Measurements from ENCODE around the gene CRMP1.

CRMP1 gene

DNA sequence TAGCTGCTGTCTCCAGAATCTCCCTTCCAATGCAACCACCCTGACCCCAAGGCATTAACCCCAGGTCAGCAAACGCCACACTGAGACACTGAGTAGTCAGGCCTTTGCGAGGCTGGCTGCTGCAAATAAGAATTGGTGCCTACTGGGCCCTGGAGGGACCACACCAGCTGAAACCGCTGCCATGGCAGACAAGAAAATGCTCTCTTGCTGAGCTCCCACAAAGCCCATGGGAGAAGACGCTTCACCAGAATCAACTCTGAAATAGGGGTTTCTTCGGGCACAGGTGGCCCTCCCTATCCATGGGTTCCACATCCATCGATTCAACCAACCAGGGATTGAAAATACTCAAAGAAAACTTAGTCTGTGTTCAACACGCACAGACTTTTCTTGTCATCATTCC lies 26.7 kb upstream of the CRMP1 start:
- DNase-seq (ENCODE audit: low spot score): no peak

DNA sequence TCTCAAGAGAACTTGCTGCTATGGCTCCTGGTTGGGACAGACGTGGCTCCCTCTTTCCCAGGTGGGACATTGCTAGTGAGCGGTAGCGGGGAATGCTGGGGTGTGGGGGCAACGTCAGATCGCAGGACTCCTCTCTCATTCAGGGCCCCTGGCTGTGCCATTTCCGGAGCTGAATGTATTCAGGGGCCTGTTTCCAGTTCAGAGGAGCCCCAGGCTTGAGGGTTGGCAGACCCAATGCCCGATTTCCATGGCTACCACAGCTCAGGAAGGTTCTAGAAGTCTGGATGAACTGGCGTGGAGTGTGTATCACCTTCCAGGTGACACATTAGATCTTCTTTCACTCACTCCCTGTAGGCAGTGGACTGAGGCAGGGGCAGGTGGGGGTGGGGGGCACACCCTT lies 26.2 kb upstream of the CRMP1 start:
- no peak for DNase-seq (ENCODE audit: low spot score)

DNA sequence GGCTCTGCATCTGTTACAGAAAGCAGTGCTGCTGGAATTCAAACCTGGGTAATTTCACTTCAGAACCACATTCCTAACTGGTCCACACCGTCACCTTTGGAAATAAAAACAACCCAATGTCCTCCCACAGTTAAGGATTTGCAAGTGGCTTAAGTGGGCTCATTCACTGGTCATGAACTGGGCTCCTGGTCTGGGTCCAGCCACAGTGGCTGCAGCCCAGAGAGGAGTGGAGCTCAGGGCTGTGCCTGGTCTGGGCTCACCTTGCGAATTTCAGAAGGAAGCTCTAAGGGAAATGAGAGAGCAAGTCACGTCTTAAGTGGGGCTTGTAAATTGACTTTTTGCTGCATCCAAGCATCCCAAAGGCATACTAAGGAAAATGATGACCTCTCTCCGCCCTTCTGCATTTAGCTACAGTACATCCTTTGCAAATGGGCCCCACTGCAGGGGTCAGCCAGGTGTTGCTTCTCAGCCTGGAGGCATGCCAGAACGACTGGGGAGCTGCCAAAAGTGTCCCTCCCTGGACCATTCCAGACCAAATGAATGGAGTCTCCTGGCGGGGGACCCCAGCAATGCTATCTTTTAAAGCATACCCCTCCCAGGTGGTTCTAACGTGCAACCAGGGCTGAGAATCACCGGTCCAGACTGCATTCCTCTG lies 25.6 kb upstream of the CRMP1 start:
- no peak for DNase-seq (ENCODE audit: low spot score)

DNA sequence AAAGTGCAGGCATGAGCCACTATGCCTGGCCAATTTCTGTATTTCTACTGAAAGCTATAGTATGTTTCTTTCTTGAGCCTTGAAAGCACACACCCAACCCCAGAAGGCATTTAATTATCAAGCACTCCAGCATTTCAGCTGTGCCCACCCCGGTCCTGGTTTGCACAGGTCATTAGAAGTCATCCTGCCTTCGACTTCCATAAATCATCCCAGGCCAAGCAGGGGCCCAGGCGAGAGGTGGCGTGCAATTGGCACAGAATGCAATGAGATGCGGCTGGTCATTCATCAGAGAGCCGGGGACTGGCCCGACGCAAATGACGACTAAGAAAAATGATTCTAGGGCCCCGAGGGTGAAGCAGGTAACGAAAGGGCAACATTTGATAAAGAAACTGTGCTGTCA lies 24.8 kb upstream of the CRMP1 start:
- no peak for DNase-seq (ENCODE audit: low spot score)

DNA sequence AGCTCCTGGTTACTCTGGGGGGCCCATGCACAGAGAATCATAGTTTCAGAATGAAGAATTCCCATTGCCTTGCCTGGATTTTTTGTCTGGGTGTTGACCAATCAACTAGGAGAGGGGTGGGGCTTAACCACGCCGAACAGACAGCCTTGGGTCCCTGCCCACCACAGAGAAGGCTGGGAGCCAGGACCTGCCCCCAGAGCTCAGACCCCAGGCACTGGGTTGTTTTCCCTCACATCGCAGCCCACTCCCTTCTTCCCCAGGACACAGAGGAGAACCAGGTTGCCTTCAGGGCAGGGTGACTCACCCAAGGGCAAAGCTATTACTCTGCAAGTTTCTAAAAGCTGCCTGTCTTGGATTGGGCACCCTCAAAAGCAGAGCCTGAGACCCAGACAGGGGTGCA lies 23.3 kb upstream of the CRMP1 start:
- no peak for DNase-seq (ENCODE audit: low spot score)

DNA sequence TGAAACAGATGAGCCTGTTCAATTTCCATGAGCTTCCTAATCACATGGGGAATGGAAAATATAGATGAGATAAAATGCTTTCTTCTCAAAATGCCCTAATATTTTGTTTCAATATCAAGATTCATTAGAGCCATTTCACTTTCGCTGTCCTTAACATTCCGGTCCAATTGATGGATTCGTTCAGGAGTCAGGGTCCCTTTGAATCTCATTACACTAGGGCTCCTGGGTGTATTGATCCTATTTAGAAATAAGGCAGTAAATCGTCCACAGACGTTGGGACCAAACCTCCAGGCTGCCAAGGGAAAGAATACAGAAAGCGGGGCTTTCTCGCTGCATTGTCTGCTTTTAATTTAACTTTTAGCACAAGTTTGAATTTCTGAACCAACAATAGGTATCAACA lies 20.6 kb upstream of the CRMP1 start:
- DNase-seq (ENCODE audit: low spot score): no peak

DNA sequence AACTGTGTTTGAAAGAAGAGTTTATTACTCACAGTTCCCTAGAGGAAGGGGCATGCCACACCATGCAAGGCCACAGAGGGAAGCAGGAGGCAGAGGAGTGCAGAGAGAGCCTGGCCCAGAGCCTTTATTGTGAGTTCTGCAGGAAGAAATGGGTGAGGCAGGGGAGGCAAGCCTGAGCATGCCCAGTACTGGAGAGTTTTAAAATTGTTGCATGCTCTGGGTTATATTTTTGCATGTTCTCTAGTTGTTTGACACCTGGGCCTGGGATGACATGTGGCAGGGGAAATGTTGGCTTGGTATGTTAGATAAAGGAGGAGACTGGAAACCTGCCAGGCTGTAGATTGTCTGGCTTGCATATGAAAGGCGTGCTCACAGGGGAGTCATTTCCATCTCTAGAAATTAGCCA lies 19.7 kb upstream of the CRMP1 start:
- no peak for DNase-seq (ENCODE audit: low spot score)

DNA sequence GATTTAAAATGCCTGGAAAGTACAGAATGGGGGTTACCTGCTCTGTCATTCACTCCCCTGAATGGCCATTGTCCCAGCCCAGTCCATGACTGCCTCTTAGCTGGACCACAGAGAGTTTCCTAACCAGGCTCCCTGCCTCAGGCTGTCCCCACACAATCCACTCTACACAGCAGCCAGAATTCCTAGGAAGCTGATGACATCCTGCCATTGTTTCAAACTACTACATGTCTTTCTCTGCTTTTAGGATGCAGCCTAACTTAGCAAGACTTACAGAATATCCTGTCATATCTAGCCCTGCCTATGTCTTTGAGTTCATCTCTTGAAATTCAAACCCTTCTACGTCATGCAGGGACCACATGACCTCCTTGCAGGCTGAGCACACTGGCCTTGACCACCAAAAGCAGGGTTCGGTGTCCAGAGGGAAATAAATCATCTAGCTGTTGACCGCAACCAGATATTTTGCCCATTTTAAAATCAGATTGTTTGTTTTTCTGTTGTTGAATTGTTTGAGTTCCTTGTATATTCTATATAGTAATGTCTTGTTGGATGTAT lies 16.1 kb upstream of the CRMP1 start:
- DNase-seq (ENCODE audit: low spot score): no peak

DNA sequence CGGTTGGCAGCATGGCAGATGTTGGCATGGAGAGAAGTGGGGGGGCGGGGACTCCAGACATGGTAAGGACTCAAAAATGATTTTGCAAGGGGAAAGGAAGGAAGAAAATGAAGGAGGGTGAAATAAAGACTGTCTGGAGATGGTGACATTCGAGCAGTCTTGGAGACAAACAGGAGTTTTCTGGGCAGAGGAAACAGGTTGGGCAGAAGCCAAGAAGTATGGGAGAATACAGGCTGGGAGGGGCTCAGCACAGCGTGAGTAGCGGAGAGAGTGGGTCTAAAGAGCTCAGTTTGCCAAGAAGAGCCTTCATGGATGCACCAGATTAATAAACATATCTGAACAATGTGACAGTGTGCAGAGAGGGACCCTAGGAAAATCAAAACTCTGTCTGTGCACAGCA lies 13.3 kb upstream of the CRMP1 start:
- DNase-seq (ENCODE audit: low spot score): no peak

DNA sequence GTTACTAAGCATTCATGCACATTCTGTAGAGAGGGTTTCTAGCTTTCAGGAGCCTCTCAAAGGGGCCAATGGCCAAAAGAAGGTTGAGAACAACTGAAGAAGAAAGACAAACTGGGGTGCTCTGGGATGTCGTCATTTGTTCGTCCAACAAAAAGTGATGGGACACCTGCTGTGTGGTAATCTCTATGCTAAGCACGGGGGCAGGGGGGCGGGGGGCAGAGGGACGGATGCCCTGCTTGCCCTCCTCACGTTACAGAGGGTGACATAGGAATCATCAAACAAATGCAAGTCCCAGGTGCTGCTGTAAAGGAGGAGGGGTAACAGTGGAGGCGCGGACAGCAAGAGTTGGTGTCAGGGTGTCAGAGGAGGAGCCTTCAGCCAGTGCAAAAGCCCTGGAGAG lies 12.8 kb upstream of the CRMP1 start:
- DNase-seq (ENCODE audit: low spot score): no peak

DNA sequence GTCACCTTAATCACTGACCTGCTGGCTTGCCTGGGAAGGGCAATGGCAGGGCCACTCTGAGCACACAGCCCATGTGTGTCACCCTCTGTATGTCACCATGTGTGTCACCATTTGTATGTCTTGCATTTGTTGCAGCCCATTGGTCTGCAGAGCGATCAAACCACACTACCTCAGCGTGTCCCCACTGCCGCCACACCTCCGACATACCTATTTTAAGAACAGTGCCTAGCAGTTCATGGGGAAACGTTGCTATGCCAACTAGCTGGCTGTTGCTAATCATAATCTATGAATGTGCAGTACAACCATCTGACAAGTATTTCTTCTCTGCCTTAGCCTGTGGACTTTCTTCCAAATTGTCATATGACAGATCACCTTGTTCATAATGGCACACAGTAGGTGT lies 8.0 kb upstream of the CRMP1 start:
- no peak for DNase-seq (ENCODE audit: low spot score)

DNA sequence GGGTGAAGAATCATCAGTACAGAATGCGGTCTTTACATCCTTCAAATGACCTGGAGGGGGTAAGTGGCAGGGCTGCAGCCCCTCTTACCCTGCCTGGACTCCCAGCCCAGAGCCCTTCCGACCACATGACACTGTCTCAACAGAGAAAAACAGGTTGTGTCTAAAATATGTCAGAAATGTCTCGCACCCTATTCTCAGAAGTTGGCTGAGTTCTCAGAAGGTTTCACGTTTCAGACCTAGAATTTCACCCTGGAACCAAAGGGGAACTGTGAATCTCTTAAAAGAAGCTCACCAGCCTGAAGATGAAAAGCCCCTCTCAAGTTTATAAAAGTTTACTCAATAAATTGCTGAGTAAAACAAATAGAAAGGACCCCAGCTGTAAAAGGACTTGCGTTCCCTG lies 7.0 kb upstream of the CRMP1 start:
- DNase-seq (ENCODE audit: low spot score): no peak

DNA sequence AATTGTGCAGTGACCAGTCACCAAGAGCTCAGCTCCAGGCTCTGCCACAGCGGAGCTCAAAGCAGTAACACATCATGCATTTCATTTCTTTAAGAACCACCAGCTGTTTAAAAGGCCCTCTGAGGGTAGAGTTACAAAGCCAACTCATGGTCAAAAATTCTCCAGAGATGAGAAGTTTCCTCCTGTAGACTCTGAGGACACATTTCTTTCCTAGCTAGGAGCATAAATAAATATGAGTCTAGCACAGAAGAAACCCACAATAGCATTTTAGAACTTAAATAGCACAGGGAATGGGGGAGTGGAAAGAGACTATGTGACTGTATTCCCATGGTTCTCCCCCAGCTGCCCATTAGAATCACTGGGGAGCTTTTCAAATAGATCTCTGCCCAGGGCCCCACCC lies 6.5 kb upstream of the CRMP1 start:
- DNase-seq (ENCODE audit: low spot score): no peak

DNA sequence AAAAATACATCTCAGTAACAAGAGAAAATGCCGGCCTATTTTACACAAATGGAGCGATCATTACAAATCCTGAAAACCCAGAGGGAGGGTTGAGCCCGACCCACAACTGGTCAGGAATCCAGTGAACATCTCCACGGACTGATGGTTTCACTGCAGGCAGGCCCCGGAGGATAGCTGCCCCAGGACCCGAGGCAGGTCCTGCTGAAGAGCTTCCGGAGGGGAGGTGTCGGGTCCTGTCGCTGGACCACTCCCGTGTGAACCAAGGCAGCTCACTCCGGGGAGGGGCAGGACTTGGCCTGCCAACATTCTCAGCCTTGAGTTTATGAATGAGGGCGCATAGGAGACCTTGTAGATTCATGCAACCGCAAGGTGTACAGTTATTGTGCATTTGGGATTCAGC lies 4.8 kb upstream of the CRMP1 start:
- no peak for DNase-seq (ENCODE audit: low spot score)

DNA sequence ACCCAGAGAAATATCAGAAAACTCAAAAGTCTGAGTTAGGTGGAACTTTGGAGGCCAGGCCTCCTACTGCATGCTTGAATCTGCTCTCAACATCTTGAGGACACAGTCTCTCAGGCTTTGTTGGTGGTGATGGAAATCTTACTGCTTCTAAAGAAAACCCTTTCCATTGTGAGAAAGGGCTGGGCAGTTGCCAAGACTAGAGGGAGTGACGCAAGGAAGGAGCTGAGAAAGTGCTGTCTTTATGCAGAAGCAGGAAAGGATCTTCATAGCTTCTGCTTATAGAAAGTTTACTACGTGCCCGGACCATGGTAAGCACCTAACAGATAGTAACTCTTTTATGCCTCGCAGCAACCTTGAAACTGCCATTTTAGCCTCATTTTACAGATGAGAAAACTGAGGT lies 2.4 kb upstream of the CRMP1 start:
- no peak for DNase-seq (ENCODE audit: low spot score)

DNA sequence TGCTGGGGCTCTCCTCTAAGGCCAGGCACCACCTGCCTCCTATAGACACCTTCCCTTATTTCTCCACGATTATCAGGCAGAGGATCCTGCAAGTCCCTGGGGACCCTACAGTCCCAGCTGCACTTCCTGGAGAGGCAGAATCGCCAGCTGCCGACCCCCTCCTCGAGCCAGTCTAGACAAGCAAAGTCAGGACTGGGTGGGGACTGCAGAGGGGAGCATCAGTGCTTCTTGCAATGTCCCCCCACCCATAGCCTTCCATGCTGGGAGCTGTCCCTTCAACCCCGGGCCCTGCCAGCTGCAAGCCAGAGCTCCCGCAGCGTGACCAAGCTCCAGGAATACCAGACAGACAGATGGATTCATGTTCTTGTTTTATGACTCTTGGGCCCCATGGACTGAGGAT lies 1.4 kb upstream of the CRMP1 start:
- no peak for DNase-seq (ENCODE audit: low spot score)

DNA sequence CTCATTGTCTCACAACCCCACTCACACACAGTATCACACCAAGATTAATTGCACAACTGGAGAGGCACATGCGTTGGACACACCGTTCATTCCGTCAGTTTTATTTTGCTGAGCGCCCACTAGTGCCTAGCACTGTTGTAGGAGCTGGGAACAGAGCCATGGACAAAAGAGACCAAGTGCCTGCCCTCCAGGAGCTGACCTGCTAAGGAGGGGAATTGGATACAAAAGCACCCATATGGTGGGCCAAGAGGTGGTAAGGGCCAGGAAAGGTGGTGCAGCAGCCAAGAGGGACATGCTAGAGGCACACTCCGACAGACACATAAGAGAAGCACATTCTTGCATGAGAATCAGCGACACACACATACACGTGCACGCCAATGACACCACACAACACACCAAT lies 705 bp upstream of the CRMP1 start:
- DNase-seq (ENCODE audit: low spot score): no peak

DNA sequence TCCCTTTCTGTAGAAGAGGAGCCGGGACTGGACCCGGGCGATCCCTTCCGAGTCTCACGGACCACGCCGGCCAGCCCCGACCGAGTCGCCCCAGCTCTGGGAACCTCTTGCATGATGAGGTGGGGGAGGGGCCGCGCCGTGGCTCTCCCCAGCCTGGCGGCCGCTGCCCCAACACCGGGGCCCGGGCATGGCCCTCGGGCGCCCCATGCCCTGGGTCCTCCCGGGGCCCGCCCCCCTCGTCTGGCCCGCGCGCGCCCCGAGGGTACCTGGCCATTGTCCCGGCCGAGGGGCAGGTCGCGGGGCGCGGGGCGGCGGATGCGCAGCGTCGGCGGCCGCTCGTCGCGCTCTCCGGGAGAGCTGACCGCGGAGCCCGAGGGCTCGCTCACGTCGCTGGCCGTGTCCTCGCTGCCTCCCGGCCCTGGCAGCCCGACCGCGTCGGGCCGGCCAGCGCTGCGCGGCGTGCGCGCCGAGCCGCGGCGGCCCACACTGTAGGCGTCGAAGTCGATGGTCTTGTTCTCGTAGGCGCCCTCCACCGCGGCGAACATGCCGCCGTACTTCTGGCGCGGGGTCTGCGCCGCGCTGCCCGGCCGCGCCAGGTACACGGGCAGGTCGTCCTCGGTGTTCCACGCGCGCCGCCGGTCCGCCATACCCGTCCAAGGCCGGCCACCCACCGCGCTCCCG lies 423 bp downstream of the CRMP1 start:
- no peak for DNase-seq (ENCODE audit: low spot score)

DNA sequence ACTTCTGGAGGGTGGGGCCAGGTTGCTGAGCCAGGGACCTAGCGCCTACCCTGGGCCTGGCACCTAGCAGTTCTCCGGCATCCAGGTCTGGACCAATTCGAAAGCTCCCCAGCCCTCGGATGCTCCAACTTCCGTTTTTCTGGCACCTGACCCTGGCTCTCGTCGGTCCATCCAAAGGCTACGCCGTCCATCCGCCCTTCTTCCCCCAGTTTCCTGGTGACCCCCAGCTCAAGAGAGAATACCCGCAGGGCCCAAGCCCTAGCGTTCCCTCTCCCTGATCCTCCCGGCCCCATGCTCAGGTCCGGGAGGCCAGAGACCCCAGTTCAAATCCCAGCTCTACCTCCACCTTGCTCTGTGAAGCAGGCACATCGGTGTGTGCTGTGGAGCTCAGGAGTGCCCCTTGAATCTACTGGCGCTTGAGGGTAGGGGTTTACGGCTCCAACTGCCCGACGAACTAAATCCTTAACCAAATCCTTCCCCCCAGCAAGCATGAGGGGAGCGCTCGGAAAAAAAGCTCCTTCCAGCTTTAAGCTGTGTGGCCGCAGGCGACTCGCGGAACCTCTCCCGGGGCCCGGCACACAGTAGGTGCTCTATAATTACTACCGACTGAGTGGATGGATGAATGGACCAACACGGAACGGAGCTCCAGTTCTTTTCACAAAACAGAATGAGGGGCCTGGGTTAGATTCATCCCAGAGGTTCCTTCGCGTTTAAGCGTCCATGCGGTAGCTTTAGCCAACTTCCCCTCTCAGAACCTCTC lies 1.1 kb downstream of the CRMP1 start:
- DNase-seq (ENCODE audit: low spot score): no peak

DNA sequence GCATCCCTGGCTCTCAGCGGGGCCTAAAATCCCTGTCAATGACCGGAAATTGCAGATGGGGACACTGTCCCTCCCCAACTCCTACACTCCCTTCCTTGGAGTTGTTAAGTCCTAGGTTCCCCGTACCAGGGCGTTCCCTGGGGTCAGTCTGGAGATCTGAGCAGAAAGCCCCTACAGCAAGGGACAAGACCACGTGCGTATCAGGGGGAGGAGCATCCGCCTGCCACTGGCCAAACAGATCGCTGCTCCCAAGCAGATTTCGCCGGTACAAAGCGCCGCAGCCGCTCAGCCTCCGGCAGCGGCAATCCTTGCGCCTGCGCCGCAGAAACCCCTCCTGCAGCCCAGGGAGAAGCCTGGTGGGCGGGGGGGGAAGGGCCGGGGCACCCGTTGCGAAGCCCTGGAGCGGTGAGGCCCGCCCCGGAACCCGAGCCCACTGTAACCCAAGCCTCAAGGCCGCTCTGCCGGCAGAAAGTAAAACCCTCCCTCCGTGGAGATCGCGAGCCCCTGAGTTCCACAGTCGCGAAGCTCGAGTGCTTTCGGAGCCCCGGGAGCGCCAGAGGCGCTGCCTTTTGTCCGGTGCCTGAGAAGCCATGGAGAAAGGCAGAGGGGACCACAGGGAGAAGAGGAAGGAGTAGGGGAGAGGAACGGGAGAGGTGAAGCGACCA lies 2.7 kb downstream of the CRMP1 start:
- no peak for DNase-seq (ENCODE audit: low spot score)

DNA sequence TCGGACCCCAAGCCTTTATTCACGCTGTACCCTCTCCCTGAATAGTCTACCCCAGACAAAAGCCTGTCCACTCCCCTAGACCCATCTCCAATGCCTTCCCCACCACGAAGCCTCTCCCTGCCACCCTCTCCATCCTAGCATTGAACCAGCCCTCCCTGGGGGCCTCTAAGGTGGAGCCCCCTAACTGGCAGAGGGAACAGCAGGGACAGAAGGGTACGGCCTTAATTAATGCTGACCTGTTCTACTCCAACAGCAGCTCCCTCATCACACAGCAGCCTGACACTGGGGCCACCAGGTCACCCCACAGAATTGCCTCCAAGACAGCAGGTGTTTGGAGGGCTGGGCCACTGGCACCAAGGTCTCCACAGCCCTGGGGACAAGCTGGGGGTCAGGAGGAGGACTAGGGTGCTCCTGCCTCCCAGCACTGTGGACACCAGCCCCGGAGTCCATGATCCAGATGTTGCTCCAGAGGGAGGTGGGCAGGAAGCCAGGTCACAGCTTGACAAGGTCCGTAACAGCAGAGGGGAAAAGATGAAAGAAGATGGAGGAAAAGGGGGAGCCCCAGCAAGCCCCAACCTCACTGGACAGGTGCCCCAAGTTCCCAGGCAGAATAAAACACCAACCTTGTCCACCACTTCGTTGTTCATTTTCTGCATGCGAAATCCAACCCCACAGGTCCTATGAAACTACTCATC lies 3.7 kb downstream of the CRMP1 start:
- DNase-seq (ENCODE audit: low spot score): no peak

All from NAMALWA (cell line).